ENCODE results near the gene PNPLA6. TPM values are rescaled to one million over a fixed set of nuclear protein-coding genes. Genes with fewer than 3 reads are reported as not detected.

Gene PNPLA6
- total and polyA plus RNA-seq, 2 experiments from 2014 or later: 66.6 to 135 TPM

- peak; percentile 94 for DNase-seq (ENCODE audit: low spot score)
- Histone ChIP-seq H2AFZ (peak overlapping the region; percentile 98), H3K36me3 (ENCODE audit: insufficient read depth) (no peaks in the 10 kb centered on the region; the same call in 1 of the 2 replicates), H3K4me2 (peak overlapping the region; percentile 95), H4K20me1 (replicated peaks; ENCODE audit: insufficient read depth) (no peaks in the 10 kb centered on the region), H3K27ac (ENCODE audit: low read depth) (peak overlapping the region; percentile 88), H3F3A (replicated peaks; ENCODE audit: low read depth) (peaks cover 5% of the 10 kb centered on the region; the same call in 1 of the 2 replicates), H3K4me3 (peak overlapping the region; percentile 96), H3K79me2 (replicated peaks; ENCODE audit: insufficient read depth) (no peaks in the 10 kb centered on the region), H3K4me1 (ENCODE audit: insufficient read depth) (no peaks in the 10 kb centered on the region), H3K9me2 (ENCODE audit: insufficient read depth) (no peaks in the 10 kb centered on the region), H3K27me3 (ENCODE audit: insufficient read depth) (no peaks in the 10 kb centered on the region)
- Mint-ChIP-seq H3K27ac (peak overlapping the region; percentile 87), H3K9me3 (no peaks in the 10 kb centered on the region; the same call in 2 of the 3 replicates), H3K36me3 (ENCODE audit: low read depth) (peaks cover 11% of the 10 kb centered on the region; the same call in 2 of the 3 replicates), H3K4me3 (peak overlapping the region; percentile 89), H3K4me1 (no peaks in the 10 kb centered on the region; the same call in 2 of the 3 replicates), H3K27me3 (ENCODE audit: insufficient read depth, low read depth, poor library complexity) (peaks cover 8% of the 10 kb centered on the region)
- TF ChIP-seq POLR2AphosphoS5 (IDR thresholded peaks at IDR 0.05; ENCODE audit: low read depth) (peak; percentile 64), CTCF (conservative IDR thresholded peaks at IDR 0.05; ENCODE audit: low read depth in 2 of 2) (no peak)
- ATAC-seq: peak; percentile 70
These were observed 1.5 kb upstream of the PNPLA6 start for GRCh38 chr19:7533925-7534480.

GRCh38 chr19:7534531-7535046 lies 928 bp upstream of the PNPLA6 start:
- Histone ChIP-seq H3K4me1 (ENCODE audit: insufficient read depth) (no peaks in the 10 kb centered on the region), H3F3A (replicated peaks; ENCODE audit: low read depth) (peaks cover 5% of the 10 kb centered on the region; the same call in 1 of the 2 replicates), H3K4me3 (peak overlapping the region; percentile 96), H3K4me2 (peak overlapping the region; percentile 95), H3K36me3 (ENCODE audit: insufficient read depth) (no peaks in the 10 kb centered on the region; the same call in 1 of the 2 replicates), H3K27ac (ENCODE audit: low read depth) (peak overlapping the region; percentile 88), H3K9me2 (ENCODE audit: insufficient read depth) (no peaks in the 10 kb centered on the region), H4K20me1 (replicated peaks; ENCODE audit: insufficient read depth) (no peaks in the 10 kb centered on the region), H3K27me3 (ENCODE audit: insufficient read depth) (no peaks in the 10 kb centered on the region), H3K79me2 (replicated peaks; ENCODE audit: insufficient read depth) (no peaks in the 10 kb centered on the region), H2AFZ (peak overlapping the region; percentile 91)
- Mint-ChIP-seq H3K9me3 (no peaks in the 10 kb centered on the region; the same call in 2 of the 3 replicates), H3K4me1 (no peaks in the 10 kb centered on the region; the same call in 2 of the 3 replicates), H3K27ac (peak overlapping the region; percentile 87), H3K27me3 (ENCODE audit: insufficient read depth, low read depth, poor library complexity) (peaks cover 8% of the 10 kb centered on the region), H3K36me3 (ENCODE audit: low read depth) (peaks cover 11% of the 10 kb centered on the region; the same call in 2 of the 3 replicates), H3K4me3 (peak overlapping the region; percentile 89)
- DNase-seq (ENCODE audit: low spot score) (peak; percentile 93), ATAC-seq (peak; percentile 54)
- no peak for TF ChIP-seq ETS1 (IDR thresholded peaks at IDR 0.05)
- peak; percentile 15 to 37; a peak in 2 of 4 replicates for TF ChIP-seq CTCF (conservative IDR thresholded peaks at IDR 0.05; ENCODE audit: low read depth in 2 of 2)
- TF ChIP-seq ZNF462 (CRISPR knock-in tag; IDR thresholded peaks at IDR 0.05): no peak
- TF ChIP-seq JUNB (IDR thresholded peaks at IDR 0.05; ENCODE audit: unreplicated experiment): no peak
- no peak for TF ChIP-seq ZNF114 (CRISPR knock-in tag; IDR thresholded peaks at IDR 0.05)
- TF ChIP-seq EZH2 (IDR thresholded peaks at IDR 0.05; ENCODE audit: low read depth, unreplicated experiment): no peak
- peak; percentile 32 for TF ChIP-seq POLR2AphosphoS5 (IDR thresholded peaks at IDR 0.05; ENCODE audit: low read depth)
